Activated CD4-positive, CD25-positive, alpha-beta regulatory T cell treated with anti-CD3 and anti-CD28 coated beads, Interleukin-2, amount 50 U/mL, for 16 hours (primary cell): ENCODE results near the gene CAB39L.
"Not testable (repeated sequence)": the region's sequence is repeated elsewhere in the genome, so short reads cannot be mapped to it uniquely, and the experiment has no call there.

Experiments used
- DNase-seq: peaks from one replicate; pipeline ENCODE4 v3.0.0-alpha.2; 2020; ENCODE audit warnings: low read depth, low spot score

The CAB39L gene

GRCh38 chr13:49348751-49349150 is 95.1 kb downstream of the CAB39L start:
- no peak for DNase-seq

- DNase-seq = no peak
Measured at GRCh38 chr13:49347650-49348385, 96.0 kb downstream of the CAB39L start.

- no peak for DNase-seq
Measured at GRCh38 chr13:49346460-49346859, 97.4 kb downstream of the CAB39L start.

GRCh38 chr13:49343731-49344130 is 100.1 kb downstream of the CAB39L start:
- no peak for DNase-seq

GRCh38 chr13:49343255-49343654 is 100.6 kb downstream of the CAB39L start:
- DNase-seq = no peak

GRCh38 chr13:49342454-49342853 is 101.4 kb downstream of the CAB39L start:
- DNase-seq = no peak

- no peak for DNase-seq
Measured at GRCh38 chr13:49341941-49342340, 101.9 kb downstream of the CAB39L start.

- no peak for DNase-seq
Measured at GRCh38 chr13:49341517-49341916, 102.3 kb downstream of the CAB39L start.

- DNase-seq = no peak
Measured at GRCh38 chr13:49340161-49340560, 103.7 kb downstream of the CAB39L start.

GRCh38 chr13:49336655-49337054 is 107.2 kb downstream of the CAB39L start:
- DNase-seq = no peak

GRCh38 chr13:49330546-49330864 is 113.4 kb downstream of the CAB39L start:
- DNase-seq = no peak

GRCh38 chr13:49329831-49330545 is 113.9 kb downstream of the CAB39L start:
- DNase-seq = no peak

GRCh38 chr13:49327145-49327544 is 116.7 kb downstream of the CAB39L start:
- not testable (repeated sequence) for DNase-seq

- no peak for DNase-seq
Measured at GRCh38 chr13:49326222-49326917, 117.5 kb downstream of the CAB39L start.

- no peak for DNase-seq
Measured at GRCh38 chr13:49323344-49323743, 120.5 kb downstream of the CAB39L start.

- no peak for DNase-seq
Measured at GRCh38 chr13:49322702-49323101, 121.2 kb downstream of the CAB39L start.

GRCh38 chr13:49320975-49321374 is 122.9 kb downstream of the CAB39L start:
- DNase-seq = no peak

- no peak for DNase-seq
Measured at GRCh38 chr13:49319951-49320350, 123.9 kb downstream of the CAB39L start.

GRCh38 chr13:49319551-49319950 is 124.3 kb downstream of the CAB39L start:
- DNase-seq = no peak

GRCh38 chr13:49315756-49316482 is 127.9 kb downstream of the CAB39L start:
- DNase-seq = no peak

GRCh38 chr13:49315036-49315565 is 128.8 kb downstream of the CAB39L start:
- no peak for DNase-seq
